A673 (cell line): ENCODE data around the gene SEZ6L2.

Experiments used
- CTCF ChIP-seq: fragments of 300-800, 200-600 bp; sonication (generic); conservative IDR thresholded peaks from 2 replicates; pipeline ENCODE4 v1.5.1; 2017; ENCODE audit warnings: low read depth, mild to moderate bottlenecking, antibody characterized with exemption, low read length, moderate library complexity, mixed read lengths
- EZH2 ChIP-seq: fragments of 200-600 bp; sonication (generic); IDR thresholded peaks from 2 replicates; pipeline ENCODE4 v1.6.1; 2017; ENCODE audit warnings: borderline replicate concordance, low read depth, mild to moderate bottlenecking, mixed read lengths, antibody characterized with exemption, low read length; ENCODE audit not compliant: poor library complexity, severe bottlenecking

- TF ChIP-seq CTCF (no peak), EZH2 (no peak)
Measured at GRCh38 chr16:29878172-29878571, 21.2 kb downstream of the SEZ6L2 start.
